B cell (primary cell): ENCODE measurements around the gene CSNK1G1. TPM values are rescaled to one million over a fixed set of nuclear protein-coding genes. Genes with fewer than 3 reads are reported as not detected.

ENCODE experiments used
- ATAC-seq: fragments of 200-7000 bp; cut with Tn5 transposase; one replicate; pipeline ENCODE4 v1.10.0; 2021; ENCODE audit warnings: low read depth, mild to moderate bottlenecking, moderate number of reproducible peaks, moderate library complexity
- CTCF ChIA-PET: fragments of 350-600 bp; sonication (Branson Sonifier 250); formaldehyde crosslinking; loops from one replicate; lab custom pipeline; 2021; ENCODE audit warnings: antibody characterized with exemption, inconsistent platforms; lab: Charles Lee
- POLR2A ChIA-PET: fragments of 350-600 bp; sonication (Branson Sonifier 250); formaldehyde crosslinking; loops from one replicate; lab custom pipeline; 2021; ENCODE audit warnings: antibody characterized with exemption; lab: Charles Lee
- DNase-seq: peaks from one replicate; pipeline ENCODE4 v3.0.0; 2013
- H2AFZ ChIP-seq: 2 replicates; pipeline ENCODE4 v1.6.1; 2012; ENCODE audit warnings: mild to moderate bottlenecking, low read depth, low read length; ENCODE audit not compliant: insufficient read depth, poor library complexity, severe bottlenecking
- H3K27ac ChIP-seq, 2 donors: 1 replicate in 1 of 2; 2 replicates in 1 of 2; pipeline ENCODE4 v1.5.1; 2012 to 2013; ENCODE audit warnings: low read length in 2 of 2, mild to moderate bottlenecking in 2 of 2, moderate library complexity in 1 of 2
- H3K27me3 ChIP-seq, 4 experiments: fragments of 200-600 bp in 1 of 4; sonication (generic) in 1 of 4; replicated peaks in 1 of 4; 1 replicate in 2 of 4; 2 replicates in 2 of 4; pipeline versions ENCODE4 v1.6.1 to v1.7.0; 2013 to 2016; ENCODE audit warnings: low read length in 3 of 4, mild to moderate bottlenecking in 2 of 4, mixed read lengths in 1 of 4, moderate library complexity in 1 of 4; ENCODE audit not compliant: insufficient read depth in 4 of 4, control insufficient read depth in 3 of 4; ENCODE audit errors: control extremely low read depth in 1 of 4
- H3K36me3 ChIP-seq, 2 experiments: replicated peaks in 1 of 2; 1 replicate in 1 of 2; 2 replicates in 1 of 2; pipeline versions ENCODE4 v1.6.1 to v1.7.1; 2013; ENCODE audit warnings: low read length in 1 of 2; ENCODE audit not compliant: insufficient read depth in 2 of 2, control insufficient read depth in 1 of 2; ENCODE audit errors: control extremely low read depth in 1 of 2, extremely low read depth in 1 of 2
- H3K4me1 ChIP-seq, 2 donors: fragments of 200-600 bp in 1 of 2; sonication (generic) in 1 of 2; 1 replicate in 1 of 2; 2 replicates in 1 of 2; pipeline versions ENCODE4 v1.5.1 to v1.6.1; 2013 to 2017; ENCODE audit warnings: low read length in 2 of 2; ENCODE audit not compliant: control insufficient read depth in 2 of 2, insufficient read depth in 2 of 2
- H3K4me2 ChIP-seq: replicated peaks from 2 replicates; pipeline ENCODE3; 2012; ENCODE audit warnings: mild to moderate bottlenecking, low read depth, low read length; ENCODE audit not compliant: poor library complexity, severe bottlenecking
- H3K4me3 ChIP-seq, 5 experiments: fragments of 200-600 bp in 1 of 5; sonication (generic) in 1 of 5; 1 replicate in 3 of 5; 2 replicates in 2 of 5; pipeline versions ENCODE4 v1.5.1 to v1.7.0; 2011 to 2016; ENCODE audit warnings: low read length in 4 of 5, mild to moderate bottlenecking in 4 of 5, low read depth in 2 of 5, control low read depth in 1 of 5, moderate library complexity in 1 of 5; ENCODE audit not compliant: insufficient read depth in 1 of 5; ENCODE audit errors: control extremely low read depth in 1 of 5, extremely low read depth in 1 of 5
- H3K79me2 ChIP-seq: fragments of 200-600 bp; sonication (generic); one replicate; pipeline ENCODE4 v1.6.0; 2016; ENCODE audit warnings: low read length; ENCODE audit not compliant: control insufficient read depth, insufficient read depth
- H3K9ac ChIP-seq: fragments of 200-600 bp; sonication (generic); 2 replicates; pipeline ENCODE4 v1.6.1; 2017; ENCODE audit warnings: mild to moderate bottlenecking, low read length, moderate library complexity
- H3K9me3 ChIP-seq, 3 donors: one replicate each; pipeline versions ENCODE4 v1.6.1 to v1.7.1; 2013; ENCODE audit warnings: low read length in 2 of 3; ENCODE audit not compliant: control insufficient read depth in 2 of 3, insufficient read depth in 1 of 3; ENCODE audit errors: control extremely low read depth in 1 of 3
- H4K20me1 ChIP-seq: 2 replicates; pipeline ENCODE4 v1.6.0; 2012; ENCODE audit warnings: mild to moderate bottlenecking, low read length; ENCODE audit not compliant: insufficient read depth, control insufficient read depth, poor library complexity, severe bottlenecking
- H3K27ac Mint-ChIP-seq: one replicate; pipeline ENCODE4 v1.8.0; 2021; ENCODE audit warnings: mixed read lengths
- H3K27me3 Mint-ChIP-seq: one replicate; pipeline ENCODE4 v1.8.0; 2021; ENCODE audit warnings: mixed read lengths
- H3K4me1 Mint-ChIP-seq: one replicate; pipeline ENCODE4 v1.8.0; 2021; ENCODE audit warnings: mixed read lengths
- H3K4me3 Mint-ChIP-seq: one replicate; pipeline ENCODE4 v1.8.0; 2021; ENCODE audit warnings: mixed read lengths
- H3K9me3 Mint-ChIP-seq: one replicate; pipeline ENCODE4 v1.8.0; 2022; ENCODE audit warnings: mixed read lengths; ENCODE audit not compliant: insufficient read depth
- EZH2 ChIP-seq: IDR thresholded peaks from 2 replicates; pipeline ENCODE4 v1.6.1; 2012; ENCODE audit warnings: borderline replicate concordance, low read depth, mild to moderate bottlenecking, moderate library complexity, low read length; ENCODE audit not compliant: insufficient read depth, poor library complexity, severe bottlenecking
- WGBS: methylation state at CpG from one replicate; pipeline ENCODE4 v1.1.5; 2013; ENCODE audit warnings: missing lambda C conversion rate; ENCODE audit not compliant: insufficient coverage; 5-methylcytosine and 5-hydroxymethylcytosine counted together
- intact Hi-C: fragments of 100-400 bp; cut with micrococcal nuclease; formaldehyde crosslinking; loops from one replicate; pipeline ENCODE4 v1.10.0; 2022
- polyA plus RNA-seq: library from polyadenylated mRNA; depleted of rRNA; stranded (reverse); fragments of >200 nt; gene quantifications from 2 replicates; pipeline ENCODE4 v1.2.3, GENCODE V29; 2012
- total RNA-seq, 2 donors: library from RNA; stranded (reverse); fragments of 120-200 nt in 1 of 2; gene quantifications; 1 replicate in 1 of 2; 2 replicates in 1 of 2; pipeline versions ENCODE4 v1.2.3 to v1.2.4, GENCODE V29; 2013 to 2022
- TF ChIP-seq, protein P1 (sequence below): fragments of 200-600 bp; IDR thresholded peaks from one replicate; pipeline ENCODE4 v1.8.0; 2022; ENCODE audit warnings: antibody characterized with exemption, mild to moderate bottlenecking

Gene CSNK1G1
- total and polyA plus RNA-seq, 2 donors (not counting 1 experiment from before 2014, with no cell fraction given): 5.2 to 40.3 TPM

DNA sequence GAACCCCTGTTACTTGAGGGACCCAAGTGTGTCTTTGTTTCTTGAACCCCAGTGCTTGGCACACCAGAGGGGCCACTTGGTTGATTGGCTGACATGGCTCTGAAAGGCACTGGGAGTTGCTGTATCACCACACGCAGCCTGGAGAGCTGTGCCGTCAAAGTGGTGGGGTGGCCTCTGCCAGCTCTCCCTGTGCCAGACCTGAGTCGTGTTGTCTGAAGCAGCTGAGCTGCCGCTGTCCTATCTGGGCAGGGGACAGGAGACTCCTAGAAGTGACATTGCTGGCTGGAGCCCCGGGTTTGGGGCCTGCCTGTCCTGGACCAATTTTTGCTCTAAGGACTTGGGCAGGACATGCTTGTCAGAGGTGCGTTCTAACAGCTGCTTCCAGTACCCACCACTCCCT lies 209.9 kb downstream of the CSNK1G1 start:
- no peak for TF ChIP-seq EZH2
- TF ChIP-seq, protein P1, sequence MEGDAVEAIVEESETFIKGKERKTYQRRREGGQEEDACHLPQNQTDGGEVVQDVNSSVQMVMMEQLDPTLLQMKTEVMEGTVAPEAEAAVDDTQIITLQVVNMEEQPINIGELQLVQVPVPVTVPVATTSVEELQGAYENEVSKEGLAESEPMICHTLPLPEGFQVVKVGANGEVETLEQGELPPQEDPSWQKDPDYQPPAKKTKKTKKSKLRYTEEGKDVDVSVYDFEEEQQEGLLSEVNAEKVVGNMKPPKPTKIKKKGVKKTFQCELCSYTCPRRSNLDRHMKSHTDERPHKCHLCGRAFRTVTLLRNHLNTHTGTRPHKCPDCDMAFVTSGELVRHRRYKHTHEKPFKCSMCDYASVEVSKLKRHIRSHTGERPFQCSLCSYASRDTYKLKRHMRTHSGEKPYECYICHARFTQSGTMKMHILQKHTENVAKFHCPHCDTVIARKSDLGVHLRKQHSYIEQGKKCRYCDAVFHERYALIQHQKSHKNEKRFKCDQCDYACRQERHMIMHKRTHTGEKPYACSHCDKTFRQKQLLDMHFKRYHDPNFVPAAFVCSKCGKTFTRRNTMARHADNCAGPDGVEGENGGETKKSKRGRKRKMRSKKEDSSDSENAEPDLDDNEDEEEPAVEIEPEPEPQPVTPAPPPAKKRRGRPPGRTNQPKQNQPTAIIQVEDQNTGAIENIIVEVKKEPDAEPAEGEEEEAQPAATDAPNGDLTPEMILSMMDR: no peak
- no peak overlapping the region for H3K4me3 Mint-ChIP-seq
- WGBS: 99% methylated on average over 6 of the region's 6 CpGs
- Histone ChIP-seq H4K20me1 (peaks cover 12% of the 10 kb centered on the region), H3K27ac (peak overlapping the region in 1 of 2 donors; percentile 46), H3K27me3 (no peaks in the 10 kb centered on the region), H3K4me2 (no peak overlapping the region), H3K9ac (no peak overlapping the region), H3K4me3 (no peak overlapping the region), H3K36me3 (peaks cover 1 to 35% of the 10 kb centered on the region in 2 experiments), H3K79me2 (peaks cover 9% of the 10 kb centered on the region), H2AFZ (no peak overlapping the region), H3K4me1 (peaks cover 24 to 39% of the 10 kb centered on the region in 2 donors), H3K9me3 (no peaks in the 10 kb centered on the region)
- ChIA-PET CTCF (interaction anchor here (1.9 to 3.0 kb wide), 3 partner anchors 8 to 11 kb away, joined by 6 to 28 read pairs (median 7); no protein-coding TSS in a partner anchor), POLR2A (interaction anchor here (1.7 kb wide), 1 partner anchor 17 kb away, joined by 11 read pairs; the partner anchor contains the start of gene PPIB)
- no peak overlapping the region for H3K27ac Mint-ChIP-seq
- peaks cover 40% of the 10 kb centered on the region for H3K4me1 Mint-ChIP-seq
- DNase-seq: no peak
- no peaks in the 10 kb centered on the region for H3K9me3 Mint-ChIP-seq
- H3K27me3 Mint-ChIP-seq: no peaks in the 10 kb centered on the region
- intact Hi-C loops: no loop called here
- ATAC-seq: no peak

DNA sequence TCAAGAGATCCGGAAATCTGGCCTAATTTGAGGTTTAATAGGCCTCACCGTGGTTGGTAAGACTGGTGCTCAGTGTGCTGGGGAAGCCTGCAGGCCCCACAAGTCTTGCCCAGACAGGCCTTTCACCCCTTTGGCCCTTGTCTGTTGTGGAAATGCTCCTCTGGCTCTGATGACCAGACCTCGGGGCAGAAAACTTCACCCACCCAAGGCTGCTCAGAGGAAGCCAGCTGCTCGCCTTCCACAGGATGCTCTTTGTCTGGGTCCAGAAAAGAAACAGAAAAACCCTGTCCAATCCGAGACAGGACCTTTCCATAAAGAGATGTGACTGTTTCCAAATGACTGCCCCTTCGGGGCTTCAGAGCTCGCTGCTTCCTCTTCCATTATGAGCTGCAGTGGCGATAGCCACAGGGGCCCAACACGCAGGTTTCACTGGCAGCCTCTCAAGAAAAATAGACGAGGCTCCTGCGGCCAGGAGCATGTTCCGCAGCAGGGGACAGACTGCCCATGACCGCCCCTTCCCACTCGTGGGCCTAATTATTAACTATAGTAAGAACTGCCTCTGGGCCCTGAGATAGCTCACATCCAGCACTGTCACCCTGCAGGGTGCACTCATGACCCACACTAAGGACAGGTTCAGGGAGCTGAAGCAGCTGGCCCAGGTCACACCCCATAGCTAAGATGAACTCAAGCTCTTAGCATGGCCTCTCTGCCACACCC lies 211.2 kb downstream of the CSNK1G1 start:
- intact Hi-C loops: loop anchor here (1.0 kb wide), 1 partner anchor 9 kb away; no protein-coding TSS in a partner anchor
- H4K20me1 ChIP-seq: no peaks in the 10 kb centered on the region
- Mint-ChIP-seq H3K27ac (peak overlapping the region; percentile 91), H3K4me3 (peak overlapping the region; percentile 34), H3K9me3 (no peaks in the 10 kb centered on the region), H3K4me1 (peaks cover 27% of the 10 kb centered on the region), H3K27me3 (no peaks in the 10 kb centered on the region)
- DNase-seq (peak; percentile 48), ATAC-seq (peak; percentile 78)
- TF ChIP-seq EZH2: no peak
- TF ChIP-seq, protein P1: no peak
- peak overlapping the region; percentile 61 to 71 for H3K27ac ChIP-seq
- peaks cover 11 to 26% of the 10 kb centered on the region in 2 donors for H3K4me1 ChIP-seq
- 68% methylated on average over 14 of the region's 14 CpGs for WGBS
- peaks cover 1 to 37% of the 10 kb centered on the region in 2 experiments for H3K36me3 ChIP-seq
- no peak overlapping the region for H3K4me3 ChIP-seq
- H3K27me3 ChIP-seq: no peaks in the 10 kb centered on the region
- H3K79me2 ChIP-seq: peaks cover 7% of the 10 kb centered on the region
- POLR2A ChIA-PET: interaction anchor here (0.9 to 1.7 kb wide), 3 partner anchors 8 to 20 kb away, joined by 3 to 11 read pairs (median 3); partner anchors contain the start of gene PPIB
- CTCF ChIA-PET: interaction anchor here (3.0 kb wide), 1 partner anchor 9 kb away, joined by 28 read pairs; no protein-coding TSS in a partner anchor
- H3K9me3 ChIP-seq: no peaks in the 10 kb centered on the region
- H3K9ac ChIP-seq: no peak overlapping the region
- peak overlapping the region; percentile 17 for H3K4me2 ChIP-seq
- H2AFZ ChIP-seq: no peak overlapping the region
